CD4-positive, CD25-positive, alpha-beta regulatory T cell (primary cell): Measurements from ENCODE around the gene EXT2. TPM values are rescaled to one million over a fixed set of nuclear protein-coding genes. Genes with fewer than 3 reads are reported as not detected.

Experiments used
- ATAC-seq, 2 donors: fragments of 150-1000 bp; cut with Tn5 transposase; one replicate each; pipeline ENCODE4 v1.10.0; 2021; ENCODE audit warnings: low read depth in 2 of 2, moderate number of reproducible peaks in 2 of 2, moderate library complexity in 1 of 2
- DNase-seq, 3 donors: peaks; one replicate each; pipeline versions ENCODE4 v3.0.0 to v3.0.0-alpha.2; 2012 to 2022; ENCODE audit warnings: mixed read lengths in 1 of 3
- H3K27ac ChIP-seq: one replicate; pipeline ENCODE4 v1.7.0; 2013; ENCODE audit warnings: mild to moderate bottlenecking, low read length; ENCODE audit not compliant: insufficient read depth, poor library complexity, severe bottlenecking
- H3K27me3 ChIP-seq: one replicate; pipeline ENCODE4 v1.7.0; 2013; ENCODE audit warnings: low read length; ENCODE audit not compliant: control insufficient read depth, insufficient read depth
- H3K36me3 ChIP-seq: one replicate; pipeline ENCODE4 v1.7.0; 2013; ENCODE audit warnings: mild to moderate bottlenecking, low read length, moderate library complexity; ENCODE audit not compliant: control insufficient read depth, insufficient read depth
- H3K4me1 ChIP-seq: 2 replicates; pipeline ENCODE4 v1.7.0; 2013; ENCODE audit warnings: mild to moderate bottlenecking, low read length; ENCODE audit not compliant: insufficient read depth, control insufficient read depth, poor library complexity, severe bottlenecking
- H3K4me3 ChIP-seq: one replicate; pipeline ENCODE4 v1.7.0; 2013; ENCODE audit warnings: low read depth, mild to moderate bottlenecking, low read length, moderate library complexity
- H3K9me3 ChIP-seq, 2 experiments: 1 replicate in 1 of 2; 2 replicates in 1 of 2; pipeline ENCODE4 v1.7.0; 2013; ENCODE audit warnings: low read length in 2 of 2, mild to moderate bottlenecking in 1 of 2, moderate library complexity in 1 of 2; ENCODE audit not compliant: control insufficient read depth in 2 of 2
- H3K27ac Mint-ChIP-seq, 3 donors: one replicate each; pipeline ENCODE4 v1.8.0; 2020 to 2022; ENCODE audit warnings: mild to moderate bottlenecking in 3 of 3, mixed read lengths in 3 of 3, moderate library complexity in 2 of 3
- H3K27me3 Mint-ChIP-seq: one replicate; pipeline ENCODE4 v1.8.0; 2022; ENCODE audit warnings: mild to moderate bottlenecking, mixed read lengths
- H3K36me3 Mint-ChIP-seq: one replicate; pipeline ENCODE4 v1.8.0; 2020; ENCODE audit warnings: mixed read lengths
- H3K4me1 Mint-ChIP-seq, 4 donors: one replicate each; pipeline ENCODE4 v1.8.0; 2020 to 2022; ENCODE audit warnings: mixed read lengths in 4 of 4, mild to moderate bottlenecking in 1 of 4
- H3K4me3 Mint-ChIP-seq, 4 donors: one replicate each; pipeline ENCODE4 v1.8.0; 2020 to 2022; ENCODE audit warnings: mild to moderate bottlenecking in 4 of 4, mixed read lengths in 4 of 4, moderate library complexity in 3 of 4
- H3K9me3 Mint-ChIP-seq, 7 donors: one replicate each; pipeline ENCODE4 v1.8.0; 2020 to 2022; ENCODE audit warnings: mixed read lengths in 7 of 7, mild to moderate bottlenecking in 3 of 7, moderate library complexity in 2 of 7
- polyA plus RNA-seq, 4 donors: library from polyadenylated mRNA; unstranded; fragments of 300-500 nt; fragmentation: Illumina TruSeq; gene quantifications; one replicate each; pipeline ENCODE4 v1.2.3, GENCODE V29; 2021
- total RNA-seq: library from RNA; stranded (reverse); gene quantifications from one replicate; pipeline ENCODE4 v1.2.3, GENCODE V29; 2022

EXT2 gene
- total RNA-seq, result 25.6 TPM
- polyA plus RNA-seq, result 10 to 100 TPM; 39.0 to 42.6 (median 41.4) TPM

- peaks cover 3% of the 10 kb centered on the region for H3K36me3 Mint-ChIP-seq
- peak; percentile 79 to 84 (median 84) for DNase-seq
- Histone ChIP-seq H3K36me3 (no peaks in the 10 kb centered on the region), H3K4me1 (peaks cover 23% of the 10 kb centered on the region), H3K9me3 (no peaks in the 10 kb centered on the region), H3K27ac (peak within 1 kb of the TSS; percentile 41), H3K27me3 (no peaks in the 10 kb centered on the region), H3K4me3 (peak within 1 kb of the TSS; percentile 65)
- peak; percentile 90 to 94 for ATAC-seq
- peaks cover 25 to 46% (median 34%) of the 10 kb centered on the region in 4 donors for H3K4me1 Mint-ChIP-seq
- H3K27me3 Mint-ChIP-seq, result peaks cover 16% of the 10 kb centered on the region
- H3K9me3 Mint-ChIP-seq, result no peaks in the 10 kb centered on the region
- peak within 1 kb of the TSS; percentile 67 to 92 (median 78) for H3K27ac Mint-ChIP-seq
- H3K4me3 Mint-ChIP-seq, result peak within 1 kb of the TSS; percentile 79 to 93 (median 90)
Measured at GRCh38 chr11:44095506-44096359, at the start of gene EXT2. EXT2 (plus strand) TSS chr11:44095678; CDS start chr11:44107713, 12,035 bp downstream.

DNA sequence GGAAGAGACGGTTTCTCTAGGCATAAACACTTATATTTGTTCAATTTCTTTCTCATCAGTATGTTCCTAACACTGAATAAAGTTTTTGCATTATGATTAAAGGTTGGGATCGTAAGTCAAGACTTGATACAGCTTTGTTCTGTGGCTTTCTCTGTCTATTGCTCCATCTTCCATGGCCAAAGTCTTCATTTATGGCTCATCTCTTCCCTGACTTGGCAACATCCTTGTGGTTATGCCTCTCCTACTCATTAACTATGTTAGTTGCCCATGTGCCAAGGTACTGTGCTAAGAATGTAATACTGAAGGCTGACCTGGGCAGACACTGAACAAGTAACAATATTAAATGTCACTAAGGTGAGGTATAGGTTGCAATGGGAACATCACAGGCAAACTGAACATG, 49.3 kb upstream of the EXT2 start:
- Mint-ChIP-seq H3K36me3 (no peaks in the 10 kb centered on the region), H3K9me3 (peaks cover 0 to 5% (median 1%) of the 10 kb centered on the region in 7 donors), H3K27me3 (peaks cover 27% of the 10 kb centered on the region), H3K27ac (no peak overlapping the region), H3K4me3 (no peak overlapping the region), H3K4me1 (no peaks in the 10 kb centered on the region)
- Histone ChIP-seq H3K27ac (no peak overlapping the region), H3K27me3 (peaks cover 2% of the 10 kb centered on the region), H3K9me3 (peaks cover 0 to 3% of the 10 kb centered on the region in 2 experiments), H3K4me1 (no peaks in the 10 kb centered on the region), H3K4me3 (no peak overlapping the region), H3K36me3 (no peaks in the 10 kb centered on the region)
- DNase-seq, result no peak
- ATAC-seq, result no peak

DNA sequence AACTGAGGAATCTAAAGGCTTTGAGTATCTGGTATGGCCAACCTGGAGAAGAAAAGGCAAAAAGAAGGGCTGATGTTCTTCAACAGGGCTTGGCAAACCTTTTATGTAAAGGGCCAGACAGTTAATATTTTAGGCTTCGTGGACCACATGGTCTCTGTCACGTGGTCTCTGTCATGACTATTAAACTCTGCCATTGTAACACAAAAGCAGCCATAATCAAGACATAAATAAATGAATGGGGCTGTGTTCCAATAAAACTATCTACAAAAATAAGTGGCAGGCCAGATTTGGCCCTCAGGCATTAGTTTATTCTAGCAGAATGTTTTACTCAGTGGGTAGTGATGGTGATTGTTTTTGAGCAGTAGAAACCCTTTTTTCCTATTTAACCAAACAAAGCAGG, 48.2 kb upstream of the EXT2 start:
- Mint-ChIP-seq H3K27me3 (peaks cover 30% of the 10 kb centered on the region), H3K27ac (no peak overlapping the region), H3K36me3 (no peaks in the 10 kb centered on the region), H3K9me3 (peaks cover 0 to 1% (median 0%) of the 10 kb centered on the region in 7 donors), H3K4me1 (no peaks in the 10 kb centered on the region), H3K4me3 (no peak overlapping the region)
- H3K36me3 ChIP-seq, result no peaks in the 10 kb centered on the region
- DNase-seq (no peak), ATAC-seq (no peak)
- H3K4me1 ChIP-seq, result no peaks in the 10 kb centered on the region
- H3K27me3 ChIP-seq, result peaks cover 2% of the 10 kb centered on the region
- no peaks in the 10 kb centered on the region for H3K9me3 ChIP-seq
- no peak overlapping the region for H3K4me3 ChIP-seq
- H3K27ac ChIP-seq, result no peak overlapping the region

DNA sequence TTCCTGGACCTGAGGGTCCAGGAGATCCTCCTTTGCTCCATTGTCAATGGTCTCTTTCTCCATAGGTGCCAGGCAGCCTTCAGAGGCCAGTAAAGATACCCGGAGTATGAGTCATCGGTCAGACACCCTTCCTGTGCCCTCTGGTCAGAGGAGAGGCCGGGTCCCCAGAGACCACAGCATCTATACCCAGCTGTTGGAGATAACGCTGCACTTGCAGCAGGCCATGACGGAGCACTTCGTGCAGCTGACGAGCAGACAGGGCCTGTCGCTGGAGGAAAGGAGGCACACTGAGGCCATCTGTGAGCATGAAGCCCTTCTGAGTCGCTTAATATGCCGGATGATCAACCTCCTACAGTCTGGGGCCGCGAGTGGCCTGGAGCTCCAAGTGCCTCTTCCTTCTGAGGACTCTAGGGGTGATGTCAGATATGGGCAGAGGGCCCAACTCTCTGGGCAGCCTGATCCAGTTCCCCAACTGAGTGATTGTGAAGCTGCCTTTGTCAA, 47.5 kb upstream of the EXT2 start, which contains the start of gene ACCSL:
Gene ACCSL, plus strand, starts transcription at position 51 of the 501 bp plus-strand sequence. Its CDS starts 56 bp downstream, at position 107.
- Mint-ChIP-seq H3K36me3 (no peaks in the 10 kb centered on the region), H3K27me3 (peaks cover 30% of the 10 kb centered on the region), H3K9me3 (peaks cover 0 to 1% (median 0%) of the 10 kb centered on the region in 7 donors), H3K4me1 (no peaks in the 10 kb centered on the region), H3K4me3 (no peak within 1 kb of the TSS), H3K27ac (no peak within 1 kb of the TSS)
- no peak within 1 kb of the TSS for H3K4me3 ChIP-seq
- no peak within 1 kb of the TSS for H3K27ac ChIP-seq
- DNase-seq (no peak), ATAC-seq (no peak)
- H3K4me1 ChIP-seq, result no peaks in the 10 kb centered on the region
- H3K27me3 ChIP-seq, result peaks cover 2% of the 10 kb centered on the region
- H3K36me3 ChIP-seq, result no peaks in the 10 kb centered on the region
- no peaks in the 10 kb centered on the region for H3K9me3 ChIP-seq

- DNase-seq, result no peak
- H3K4me3 Mint-ChIP-seq, result no peak overlapping the region
- no peaks in the 10 kb centered on the region for H3K36me3 Mint-ChIP-seq
- peaks cover 16% of the 10 kb centered on the region for H3K27me3 Mint-ChIP-seq
- peaks cover 0 to 1% (median 0%) of the 10 kb centered on the region in 7 donors for H3K9me3 Mint-ChIP-seq
- Histone ChIP-seq H3K36me3 (no peaks in the 10 kb centered on the region), H3K27me3 (peaks cover 2% of the 10 kb centered on the region), H3K4me3 (no peak overlapping the region), H3K9me3 (no peaks in the 10 kb centered on the region), H3K4me1 (no peaks in the 10 kb centered on the region), H3K27ac (no peak overlapping the region)
- ATAC-seq, result no peak
- H3K27ac Mint-ChIP-seq, result no peak overlapping the region
- no peaks in the 10 kb centered on the region for H3K4me1 Mint-ChIP-seq
Measured at GRCh38 chr11:44049832-44050231, 45.6 kb upstream of the EXT2 start.

DNA sequence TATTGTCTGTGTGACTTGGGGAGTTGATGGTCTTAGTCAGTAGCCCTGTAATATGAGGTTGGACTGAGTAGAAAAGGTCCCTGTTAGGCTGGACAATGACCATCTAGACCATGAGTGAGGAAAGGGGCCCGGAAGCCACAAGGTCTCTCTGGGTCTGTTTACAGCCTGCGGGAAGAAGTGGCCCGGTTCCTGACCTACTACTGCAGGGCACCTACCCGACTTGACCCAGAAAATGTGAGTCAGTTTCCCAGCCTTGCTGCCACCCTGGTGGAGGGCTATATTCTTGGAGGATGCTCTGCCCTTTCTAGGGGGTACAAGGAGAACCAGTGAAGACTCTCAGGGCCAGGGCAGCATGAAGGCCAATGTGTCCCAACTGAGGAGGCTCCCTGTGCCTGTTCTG, 44.3 kb upstream of the EXT2 start:
- peaks cover 0 to 1% (median 0%) of the 10 kb centered on the region in 7 donors for H3K9me3 Mint-ChIP-seq
- no peaks in the 10 kb centered on the region for H3K36me3 Mint-ChIP-seq
- H3K4me1 Mint-ChIP-seq, result no peaks in the 10 kb centered on the region
- Histone ChIP-seq H3K27ac (no peak overlapping the region), H3K9me3 (no peaks in the 10 kb centered on the region), H3K4me3 (no peak overlapping the region), H3K4me1 (no peaks in the 10 kb centered on the region), H3K27me3 (peaks cover 2% of the 10 kb centered on the region), H3K36me3 (no peaks in the 10 kb centered on the region)
- ATAC-seq (no peak), DNase-seq (no peak)
- H3K27ac Mint-ChIP-seq, result no peak overlapping the region
- no peak overlapping the region for H3K4me3 Mint-ChIP-seq
- H3K27me3 Mint-ChIP-seq, result peaks cover 10% of the 10 kb centered on the region

DNA sequence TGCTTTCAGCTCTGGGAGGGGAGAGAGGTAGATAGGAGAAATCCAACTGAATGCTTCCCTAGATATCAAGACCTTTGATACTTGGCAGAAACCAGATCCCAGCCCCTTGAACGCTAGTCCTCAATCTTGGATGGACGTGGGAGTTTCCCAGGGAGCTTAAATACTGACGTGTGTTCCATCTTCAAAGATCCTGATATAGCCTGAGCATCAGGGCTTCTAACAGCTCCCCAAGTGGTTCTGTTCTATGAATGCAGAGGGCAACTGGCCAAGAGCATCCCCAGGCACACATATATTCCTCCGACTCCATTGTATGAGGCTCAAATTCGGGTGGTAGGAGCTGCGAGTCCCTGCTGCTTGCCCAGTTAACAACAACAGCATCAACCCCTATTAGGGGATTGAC, 38.1 kb upstream of the EXT2 start:
- H3K27ac ChIP-seq, result no peak overlapping the region
- no peak for ATAC-seq
- no peak overlapping the region for H3K4me3 ChIP-seq
- H3K9me3 Mint-ChIP-seq, result peaks cover 0 to 3% (median 0%) of the 10 kb centered on the region in 7 donors
- H3K4me1 ChIP-seq, result no peaks in the 10 kb centered on the region
- H3K9me3 ChIP-seq, result no peaks in the 10 kb centered on the region
- no peak overlapping the region for H3K4me3 Mint-ChIP-seq
- H3K36me3 Mint-ChIP-seq, result no peaks in the 10 kb centered on the region
- no peaks in the 10 kb centered on the region for H3K36me3 ChIP-seq
- H3K4me1 Mint-ChIP-seq, result no peaks in the 10 kb centered on the region
- DNase-seq, result no peak
- H3K27me3 Mint-ChIP-seq, result peaks cover 6% of the 10 kb centered on the region
- no peak overlapping the region for H3K27ac Mint-ChIP-seq
- no peaks in the 10 kb centered on the region for H3K27me3 ChIP-seq
